HepG2 (cell line): ENCODE data around the gene PDP2. TPM values are rescaled to one million over a fixed set of nuclear protein-coding genes. Genes with fewer than 3 reads are reported as not detected.

Experiments used
- CENPX ChIP-seq: sonication (generic); formaldehyde crosslinking; IDR thresholded peaks from 2 replicates; pipeline ENCODE4 v1.9.0; 2021; ENCODE audit warnings: mild to moderate bottlenecking, missing genetic modification reagents, moderate library complexity
- CERS6 ChIP-seq: sonication (generic); formaldehyde crosslinking; IDR thresholded peaks from 2 replicates; pipeline ENCODE4 v1.5.0; 2020; ENCODE audit warnings: missing genetic modification reagents
- DRAP1 ChIP-seq: IDR thresholded peaks from 2 replicates; pipeline ENCODE4 v1.6.1; 2016; ENCODE audit warnings: missing genetic modification reagents, missing compliant biosample characterization
- EED ChIP-seq: sonication (generic); formaldehyde crosslinking; IDR thresholded peaks from 2 replicates; pipeline ENCODE4 v1.5.0; 2020; ENCODE audit warnings: mild to moderate bottlenecking, missing genetic modification reagents
- GATA4 ChIP-seq: sonication (generic); IDR thresholded peaks from 2 replicates; pipeline ENCODE4 v1.6.1; 2016; ENCODE audit warnings: antibody characterized with exemption, low read depth, borderline replicate concordance
- JUNB ChIP-seq: sonication (generic); formaldehyde crosslinking; IDR thresholded peaks from 2 replicates; pipeline ENCODE4 v1.8.0; 2022; ENCODE audit warnings: missing genetic modification reagents, mild to moderate bottlenecking, borderline replicate concordance
- KMT2A ChIP-seq: sonication (generic); formaldehyde crosslinking; IDR thresholded peaks from 2 replicates; pipeline ENCODE4 v1.4.0; 2020; ENCODE audit warnings: missing genetic modification reagents
- LRRFIP1 ChIP-seq: sonication (generic); formaldehyde crosslinking; conservative IDR thresholded peaks from 2 replicates; pipeline ENCODE4 v1.4.0; 2020; ENCODE audit warnings: missing genetic modification reagents
- NFIB ChIP-seq: sonication (generic); formaldehyde crosslinking; IDR thresholded peaks from 2 replicates; pipeline ENCODE4 v1.9.0; 2021; ENCODE audit warnings: missing genetic modification reagents, mild to moderate bottlenecking, borderline replicate concordance
- NR0B2 ChIP-seq: sonication (generic); formaldehyde crosslinking; IDR thresholded peaks from 2 replicates; pipeline ENCODE4 v1.4.0; 2020; ENCODE audit warnings: mild to moderate bottlenecking, missing genetic modification reagents
- PHB2 ChIP-seq: fragments of 450-650 bp; IDR thresholded peaks from 2 replicates; pipeline ENCODE4 v1.6.1; 2018; ENCODE audit not compliant: partially characterized antibody
- RCOR2 ChIP-seq: IDR thresholded peaks from 2 replicates; pipeline ENCODE4 v1.6.1; 2016; ENCODE audit warnings: missing biosample characterization, missing genetic modification reagents
- SMARCE1 ChIP-seq: fragments of 450-650 bp; IDR thresholded peaks from 2 replicates; pipeline ENCODE4 v1.6.1; 2017; ENCODE audit warnings: borderline replicate concordance
- STAG1 ChIP-seq: sonication (generic); formaldehyde crosslinking; IDR thresholded peaks from 2 replicates; pipeline ENCODE4 v1.4.0; 2020; ENCODE audit warnings: missing genetic modification reagents
- ZBTB43 ChIP-seq: sonication (generic); formaldehyde crosslinking; conservative IDR thresholded peaks from 2 replicates; pipeline ENCODE4 v1.4.0; 2020; ENCODE audit warnings: missing genetic modification reagents
- ZFP37 ChIP-seq: sonication (generic); formaldehyde crosslinking; IDR thresholded peaks from 2 replicates; pipeline ENCODE4 v1.4.0; 2020; ENCODE audit warnings: missing genetic modification reagents, borderline replicate concordance
- ZFP90 ChIP-seq: sonication (generic); formaldehyde crosslinking; IDR thresholded peaks from 2 replicates; pipeline ENCODE4 v1.8.0; 2022; ENCODE audit warnings: missing genetic modification reagents, mild to moderate bottlenecking, inconsistent platforms, borderline replicate concordance
- ZGPAT ChIP-seq: IDR thresholded peaks from 2 replicates; pipeline ENCODE4 v1.6.1; 2016; ENCODE audit warnings: mild to moderate bottlenecking
- ZNF124 ChIP-seq: sonication (generic); formaldehyde crosslinking; IDR thresholded peaks from 2 replicates; pipeline ENCODE4 v1.4.0; 2020; ENCODE audit warnings: missing genetic modification reagents
- ZNF720 ChIP-seq: sonication (generic); formaldehyde crosslinking; IDR thresholded peaks from 2 replicates; pipeline ENCODE4 v1.4.0; 2020; ENCODE audit warnings: missing genetic modification reagents
- ZNF772 ChIP-seq: sonication (generic); formaldehyde crosslinking; IDR thresholded peaks from 2 replicates; pipeline ENCODE4 v1.5.0; 2020; ENCODE audit warnings: mild to moderate bottlenecking, missing genetic modification reagents
- ZNF777 ChIP-seq: sonication (generic); formaldehyde crosslinking; IDR thresholded peaks from 2 replicates; pipeline ENCODE4 v1.4.0; 2020; ENCODE audit warnings: missing genetic modification reagents
- ZSCAN22 ChIP-seq: sonication (generic); formaldehyde crosslinking; IDR thresholded peaks from 2 replicates; pipeline ENCODE4 v1.4.0; 2020; ENCODE audit warnings: mild to moderate bottlenecking, missing genetic modification reagents
- polyA plus RNA-seq, 8 experiments: library from polyadenylated mRNA; depleted of rRNA in 3 of 8; stranded (reverse) in 7 of 8; unstranded in 1 of 8; fragments of >200 nt; fragmentation: Illumina TruSeq in 4 of 8; extraction: Trizol in 4 of 8; gene quantifications; 2 replicates each; pipeline versions ENCODE4 v1.2.1 to v1.2.3, GENCODE V29; 2011 to 2016; ENCODE audit warnings: low read depth in 4 of 8, missing spikeins in 1 of 8, mixed read lengths in 1 of 8; ENCODE audit not compliant: insufficient read depth in 1 of 8
- total RNA-seq, 5 experiments: library from RNA; depleted of rRNA; stranded (reverse); fragments of >200 nt; fragmentation: Illumina TruSeq; extraction: Trizol; gene quantifications; 2 replicates each; pipeline ENCODE4 v1.2.3, GENCODE V29; 2016; ENCODE audit warnings: low read depth in 1 of 5

PDP2 gene
- total and polyA plus RNA-seq, 2 of the 13 experiments (the other 11 are each of a cell fraction or from before 2014, with no cell fraction given) = 12.8 to 15.8 TPM

- peak; percentile 60; the same call in 1 of the 2 replicates for TF ChIP-seq CERS6 (CRISPR knock-in tag)
- peak; percentile 57; the same call in 1 of the 2 replicates for TF ChIP-seq EED
- no peak for TF ChIP-seq PHB2
- peak; percentile 84 for TF ChIP-seq DRAP1
- no peak for TF ChIP-seq SMARCE1
- TF ChIP-seq CENPX (CRISPR knock-in tag) = no peak
- TF ChIP-seq ZBTB43 (CRISPR knock-in tag) = peak; percentile 85
- TF ChIP-seq ZGPAT = peak; percentile 98
- TF ChIP-seq ZNF720 (CRISPR knock-in tag) = 0 out of 2 replicates have a peak, but pooled peaks have one; percentile 35
- 0 out of 2 replicates have a peak, but pooled peaks have one; percentile 78 for TF ChIP-seq ZSCAN22 (CRISPR knock-in tag)
- peak; percentile 100 for TF ChIP-seq ZNF777
- TF ChIP-seq KMT2A (CRISPR knock-in tag) = peak; percentile 87
- peak; percentile 99 for TF ChIP-seq NR0B2 (CRISPR knock-in tag)
- no peak for TF ChIP-seq ZNF772 (CRISPR knock-in tag)
- TF ChIP-seq JUNB (CRISPR knock-in tag) = peak; percentile 78
- peak; percentile 95 for TF ChIP-seq NFIB (CRISPR knock-in tag)
- peak; percentile 15; the same call in 1 of the 2 replicates for TF ChIP-seq STAG1
- 0 out of 2 replicates have a peak, but pooled peaks have one; percentile 7 for TF ChIP-seq RCOR2
- TF ChIP-seq ZFP90 (CRISPR knock-in tag) = peak; percentile 97
- TF ChIP-seq ZFP37 = peak; percentile 92; the same call in 1 of the 2 replicates
- TF ChIP-seq LRRFIP1 (CRISPR knock-in tag) = no peak
- TF ChIP-seq ZNF124 (CRISPR knock-in tag) = 0 out of 2 replicates have a peak, but pooled peaks have one; percentile 71
- TF ChIP-seq GATA4 = no peak
These were observed at the start of gene PDP2 (continued) for GRCh38 chr16:66880288-66881013.
